Trophoblast cell (in vitro differentiated cells and primary cell): ENCODE measurements around the gene KANK3. TPM values are rescaled to one million over a fixed set of nuclear protein-coding genes. Genes with fewer than 3 reads are reported as not detected.

Experiments
- DNase-seq, 2 donors: peaks; one replicate each; pipeline ENCODE4 v3.0.0-alpha.2; 2016
- H2AFZ ChIP-seq: 2 replicates; pipeline ENCODE4 v1.6.1; 2013; ENCODE audit warnings: low read length, moderate library complexity, mild to moderate bottlenecking; ENCODE audit not compliant: insufficient read depth, poor library complexity
- H2AK5ac ChIP-seq: 2 replicates; pipeline ENCODE4 v1.6.1; 2013; ENCODE audit warnings: mild to moderate bottlenecking, low read length
- H2BK120ac ChIP-seq: 2 replicates; pipeline ENCODE4 v1.6.1; 2013; ENCODE audit warnings: low read length, mild to moderate bottlenecking, moderate library complexity; ENCODE audit not compliant: insufficient read depth, poor library complexity
- H2BK12ac ChIP-seq: 2 replicates; pipeline ENCODE4 v1.6.1; 2013; ENCODE audit warnings: mild to moderate bottlenecking, low read length, moderate library complexity
- H2BK5ac ChIP-seq: 2 replicates; pipeline ENCODE4 v1.6.1; 2013; ENCODE audit warnings: low read length, low read depth, moderate library complexity, mild to moderate bottlenecking; ENCODE audit not compliant: poor library complexity
- H3K14ac ChIP-seq: 2 replicates; pipeline ENCODE4 v1.6.1; 2013; ENCODE audit warnings: mild to moderate bottlenecking, low read length
- H3K18ac ChIP-seq: 2 replicates; pipeline ENCODE4 v1.6.1; 2013; ENCODE audit warnings: mild to moderate bottlenecking, low read length
- H3K23ac ChIP-seq: 2 replicates; pipeline ENCODE4 v1.6.1; 2013; ENCODE audit warnings: low read length
- H3K27ac ChIP-seq: 2 replicates; pipeline ENCODE4 v1.5.1; 2013; ENCODE audit warnings: low read depth, mild to moderate bottlenecking, inconsistent platforms, low read length, moderate library complexity
- H3K27me3 ChIP-seq: 2 replicates; pipeline ENCODE4 v1.6.1; 2013; ENCODE audit warnings: inconsistent platforms, mild to moderate bottlenecking, low read length, moderate library complexity; ENCODE audit not compliant: insufficient read depth
- H3K36me3 ChIP-seq, 2 experiments: 1 replicate in 1 of 2; 2 replicates in 1 of 2; pipeline ENCODE4 v1.6.1; 2013; ENCODE audit warnings: low read length in 2 of 2, mild to moderate bottlenecking in 2 of 2, moderate library complexity in 1 of 2; ENCODE audit not compliant: insufficient read depth in 2 of 2, control insufficient read depth in 1 of 2
- H3K4ac ChIP-seq: 2 replicates; pipeline ENCODE4 v1.6.1; 2013; ENCODE audit warnings: low read depth, mild to moderate bottlenecking, low read length, moderate library complexity
- H3K4me1 ChIP-seq, 2 experiments: 1 replicate in 1 of 2; 2 replicates in 1 of 2; pipeline ENCODE4 v1.6.1; 2013; ENCODE audit warnings: low read length in 2 of 2, mild to moderate bottlenecking in 2 of 2, moderate library complexity in 1 of 2; ENCODE audit not compliant: insufficient read depth in 2 of 2, control insufficient read depth in 1 of 2
- H3K4me2 ChIP-seq: 2 replicates; pipeline ENCODE4 v1.6.1; 2013; ENCODE audit warnings: inconsistent platforms, mild to moderate bottlenecking, low read length, moderate library complexity
- H3K4me3 ChIP-seq: 2 replicates; pipeline ENCODE4 v1.5.1; 2013; ENCODE audit warnings: mild to moderate bottlenecking, low read depth, low read length, inconsistent platforms
- H3K79me1 ChIP-seq: one replicate; pipeline ENCODE4 v1.6.1; 2013; ENCODE audit warnings: low read length
- H3K79me2 ChIP-seq: 2 replicates; pipeline ENCODE4 v1.6.1; 2013; ENCODE audit warnings: low read length, mild to moderate bottlenecking; ENCODE audit not compliant: control insufficient read depth, insufficient read depth, poor library complexity
- H3K9ac ChIP-seq: 2 replicates; pipeline ENCODE4 v1.6.1; 2013; ENCODE audit warnings: mild to moderate bottlenecking, low read length
- H3K9me3 ChIP-seq: 2 replicates; pipeline ENCODE4 v1.6.1; 2013; ENCODE audit warnings: low read depth, mild to moderate bottlenecking, control low read depth, inconsistent platforms, low read length; ENCODE audit not compliant: insufficient read depth
- H4K12ac ChIP-seq: 2 replicates; pipeline ENCODE4 v1.6.1; 2013; ENCODE audit warnings: low read depth, mild to moderate bottlenecking, low read length, moderate library complexity
- H4K8ac ChIP-seq: 2 replicates; pipeline ENCODE4 v1.6.1; 2013; ENCODE audit warnings: low read depth, mild to moderate bottlenecking, low read length, moderate library complexity
- H4K91ac ChIP-seq: one replicate; pipeline ENCODE4 v1.6.1; 2013; ENCODE audit warnings: low read depth, mild to moderate bottlenecking, low read length, moderate library complexity
- WGBS: extraction: QIAGEN DNeasy Blood & Tissue Kit; methylation state at CpG from one replicate; pipeline ENCODE4 v1.1.7; 2013; ENCODE audit warnings: missing lambda C conversion rate; ENCODE audit not compliant: insufficient read length, insufficient coverage; ENCODE audit errors: extremely low coverage; 5-methylcytosine and 5-hydroxymethylcytosine counted together
- polyA plus RNA-seq: library from polyadenylated mRNA; stranded (reverse); fragments of 200-250 nt; gene quantifications from 2 replicates; pipeline ENCODE4 v1.2.3, GENCODE V29; 2013

Gene KANK3
- 0.60 and 0.90 TPM in 2 replicates for polyA plus RNA-seq

DNA sequence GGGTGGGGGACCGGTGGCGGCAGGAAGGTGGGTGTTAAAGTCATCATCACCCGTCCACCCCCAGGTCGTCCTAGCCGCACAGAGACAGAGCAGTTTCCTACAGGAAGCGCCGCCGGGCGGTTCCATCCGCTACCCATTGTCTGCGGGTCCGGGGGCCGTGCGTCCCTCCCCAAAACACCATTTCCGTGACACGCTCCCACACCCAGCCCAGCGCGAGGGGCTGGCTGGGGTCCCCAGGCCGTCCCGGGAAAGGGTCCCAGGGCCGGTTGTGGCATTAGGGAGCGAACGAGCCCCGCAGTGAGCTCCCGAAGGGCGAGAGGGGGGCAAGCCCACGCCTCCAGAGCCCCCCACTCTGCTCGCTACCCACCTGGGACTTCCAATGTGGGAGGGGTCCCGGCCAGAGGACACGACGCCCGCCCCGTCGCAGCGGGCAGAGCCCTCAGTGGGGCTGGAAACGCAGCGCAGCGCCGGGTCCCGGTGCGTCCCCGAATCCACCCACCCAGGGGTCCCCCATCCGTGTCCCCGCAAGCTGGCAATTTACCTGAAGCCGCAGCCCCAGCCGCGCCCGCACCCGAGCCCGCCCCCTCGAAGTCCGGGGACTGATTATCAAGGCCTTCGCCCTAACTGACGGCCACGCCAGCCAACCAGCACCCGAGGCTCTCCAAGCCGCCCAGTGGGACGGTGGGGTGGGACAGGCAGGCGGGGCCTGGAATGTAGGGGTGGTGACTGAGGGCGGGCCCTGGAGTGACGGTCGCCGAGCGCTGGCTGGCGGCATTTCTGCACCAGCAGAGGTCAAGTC, at the start of gene KANK3:
Gene KANK3, minus strand, starts transcription at position 579 of the 799 bp plus-strand sequence. CDS start 5,434 bp downstream, outside the sequence.
- peaks cover 8% of the 10 kb centered on the region for H3K27me3 ChIP-seq
- peak within 1 kb of the TSS; percentile 54 for H2AFZ ChIP-seq
- H3K4me2 ChIP-seq, result peak within 1 kb of the TSS; percentile 63
- no peak within 1 kb of the TSS for H2BK5ac ChIP-seq
- no peaks in the 10 kb centered on the region for H3K9me3 ChIP-seq
- peaks cover 4 to 6% of the 10 kb centered on the region in 2 experiments for H3K4me1 ChIP-seq
- peak within 1 kb of the TSS; percentile 30 for H3K14ac ChIP-seq
- peak within 1 kb of the TSS; percentile 28 for H4K12ac ChIP-seq
- DNase-seq, result peak; percentile 71 to 83
- H3K18ac ChIP-seq, result peak within 1 kb of the TSS; percentile 20
- peaks cover 3% of the 10 kb centered on the region for H3K79me2 ChIP-seq
- H2AK5ac ChIP-seq, result no peak within 1 kb of the TSS
- H3K36me3 ChIP-seq, result no peaks in the 10 kb centered on the region
- peak within 1 kb of the TSS; percentile 59 for H4K8ac ChIP-seq
- H2BK120ac ChIP-seq, result no peak within 1 kb of the TSS
- peaks cover 3% of the 10 kb centered on the region for H3K79me1 ChIP-seq
- H3K23ac ChIP-seq, result no peak within 1 kb of the TSS
- H3K27ac ChIP-seq, result no peak within 1 kb of the TSS
- no peak within 1 kb of the TSS for H3K4ac ChIP-seq
- H2BK12ac ChIP-seq, result no peak within 1 kb of the TSS
- H3K9ac ChIP-seq, result peak within 1 kb of the TSS; percentile 17
- peak within 1 kb of the TSS; percentile 45 for H4K91ac ChIP-seq
- H3K4me3 ChIP-seq, result peak within 1 kb of the TSS; percentile 69
- WGBS, result no CpG with 5 or more reads among the region's 65 CpGs

DNA sequence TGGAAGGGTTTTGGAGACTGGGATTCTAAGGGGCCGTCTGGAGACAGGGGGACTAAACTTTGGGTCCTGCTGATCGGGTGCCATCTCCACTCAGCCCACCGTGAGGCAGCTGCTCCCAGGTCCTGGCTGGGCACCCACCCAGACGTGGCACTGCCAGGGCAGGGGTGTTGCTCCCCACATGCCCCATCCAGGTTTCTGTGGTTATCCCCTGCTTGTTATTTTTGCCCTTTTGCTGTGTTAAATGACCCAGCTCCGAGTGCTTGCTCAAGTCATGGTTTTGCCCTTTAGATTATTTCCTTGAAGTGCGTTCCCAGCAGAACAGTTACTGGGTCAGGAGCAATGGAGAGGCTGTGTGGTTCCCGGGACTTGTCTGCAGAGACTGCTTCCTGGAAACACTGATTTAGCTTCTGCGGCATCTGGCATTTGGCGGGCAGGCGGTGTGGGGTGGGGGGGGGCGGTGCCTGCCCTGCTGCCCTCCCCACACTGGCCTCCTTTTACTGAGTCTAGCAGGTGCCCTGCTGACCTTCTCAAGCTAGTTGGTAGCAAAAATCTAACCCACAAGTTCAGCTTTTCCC, 49.0 kb upstream of the KANK3 start:
- H2AFZ ChIP-seq, result no peak overlapping the region
- no peaks in the 10 kb centered on the region for H3K36me3 ChIP-seq
- H3K9ac ChIP-seq, result no peak overlapping the region

DNA sequence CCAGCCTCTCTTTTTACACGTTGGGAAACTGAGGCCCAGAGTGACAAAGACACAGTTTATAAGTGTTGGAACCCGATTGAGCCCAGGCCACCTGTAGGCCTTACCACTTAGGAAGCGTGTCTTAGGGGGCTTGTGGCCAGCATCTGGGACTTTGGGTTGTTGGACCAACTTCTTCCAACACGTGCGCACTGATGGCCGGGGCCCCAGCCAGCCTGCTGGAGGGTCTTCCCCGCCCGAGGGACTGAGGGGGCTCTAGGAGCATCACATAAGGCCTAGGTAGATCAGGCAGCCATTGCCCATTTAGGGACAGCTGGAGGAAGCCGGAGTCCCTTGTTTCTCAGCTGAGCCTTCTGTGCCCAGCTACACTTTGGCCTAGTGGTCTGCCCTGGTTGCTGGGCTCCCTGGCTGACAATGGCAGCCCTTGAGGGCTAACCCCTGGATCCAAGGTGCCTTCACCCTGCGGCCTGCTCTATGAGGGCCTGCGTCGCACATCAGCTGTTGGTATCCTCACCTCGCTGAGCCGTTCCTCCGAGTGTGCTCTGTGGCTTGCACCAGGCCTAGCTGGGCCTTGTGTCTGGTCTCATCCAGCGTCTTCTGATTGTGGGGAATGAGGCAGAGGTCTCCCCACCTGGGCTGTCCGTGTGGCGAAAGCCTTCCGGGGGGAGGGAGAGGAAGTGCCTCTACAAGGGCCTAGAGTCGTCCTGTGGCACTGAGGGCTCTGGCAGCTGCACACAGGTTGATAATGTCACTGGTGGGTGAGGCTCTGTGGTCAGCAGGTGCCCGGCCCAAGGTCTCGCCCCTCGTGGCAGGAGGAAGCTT, 48.3 kb upstream of the KANK3 start:
- no peak overlapping the region for H3K23ac ChIP-seq
- no peak overlapping the region for H3K14ac ChIP-seq
- no peak overlapping the region for H4K91ac ChIP-seq
- no peak overlapping the region for H2BK120ac ChIP-seq
- no peak overlapping the region for H4K8ac ChIP-seq
- H3K4me1 ChIP-seq, result peaks cover 7 to 9% of the 10 kb centered on the region in 2 experiments
- no peak overlapping the region for H2AK5ac ChIP-seq
- H3K79me1 ChIP-seq, result peaks cover 6% of the 10 kb centered on the region
- peak overlapping the region; percentile 22 for H3K4ac ChIP-seq
- no peak overlapping the region for H2AFZ ChIP-seq
- no peak overlapping the region for H2BK5ac ChIP-seq
- H3K9ac ChIP-seq, result no peak overlapping the region
- H3K36me3 ChIP-seq, result no peaks in the 10 kb centered on the region
- H3K27me3 ChIP-seq, result no peaks in the 10 kb centered on the region
- H2BK12ac ChIP-seq, result no peak overlapping the region
- peak overlapping the region; percentile 46 for H3K4me2 ChIP-seq
- H3K79me2 ChIP-seq, result peaks cover 16% of the 10 kb centered on the region
- no peak overlapping the region for H3K18ac ChIP-seq
- no peak for DNase-seq
- peak overlapping the region; percentile 16 for H3K4me3 ChIP-seq
- no CpG with 5 or more reads among the region's 23 CpGs for WGBS
- no peak overlapping the region for H4K12ac ChIP-seq
- H3K9me3 ChIP-seq, result peaks cover 2% of the 10 kb centered on the region
- no peak overlapping the region for H3K27ac ChIP-seq

More for the DNA sequence above, 49.0 kb upstream of the KANK3 start:
- H3K27me3 ChIP-seq, result no peaks in the 10 kb centered on the region
- no peak overlapping the region for H3K14ac ChIP-seq
- H3K18ac ChIP-seq, result no peak overlapping the region
- H3K4me2 ChIP-seq, result no peak overlapping the region
- no peak overlapping the region for H4K8ac ChIP-seq
- peaks cover 6% of the 10 kb centered on the region for H3K79me1 ChIP-seq
- no peak overlapping the region for H2AK5ac ChIP-seq
- no peak overlapping the region for H2BK120ac ChIP-seq
- peaks cover 9 to 12% of the 10 kb centered on the region in 2 experiments for H3K4me1 ChIP-seq
- peak in 1 of 2 donors; percentile 18 for DNase-seq
- no peak overlapping the region for H2BK12ac ChIP-seq
- no peaks in the 10 kb centered on the region for H3K9me3 ChIP-seq
- H3K27ac ChIP-seq, result no peak overlapping the region
- H3K4ac ChIP-seq, result peak overlapping the region; percentile 18
- no peak overlapping the region for H2BK5ac ChIP-seq
- H4K12ac ChIP-seq, result no peak overlapping the region
- no CpG with 5 or more reads among the region's 11 CpGs for WGBS
- no peak overlapping the region for H3K23ac ChIP-seq
- H3K4me3 ChIP-seq, result no peak overlapping the region
- H3K79me2 ChIP-seq, result peaks cover 18% of the 10 kb centered on the region
- no peak overlapping the region for H4K91ac ChIP-seq

DNA sequence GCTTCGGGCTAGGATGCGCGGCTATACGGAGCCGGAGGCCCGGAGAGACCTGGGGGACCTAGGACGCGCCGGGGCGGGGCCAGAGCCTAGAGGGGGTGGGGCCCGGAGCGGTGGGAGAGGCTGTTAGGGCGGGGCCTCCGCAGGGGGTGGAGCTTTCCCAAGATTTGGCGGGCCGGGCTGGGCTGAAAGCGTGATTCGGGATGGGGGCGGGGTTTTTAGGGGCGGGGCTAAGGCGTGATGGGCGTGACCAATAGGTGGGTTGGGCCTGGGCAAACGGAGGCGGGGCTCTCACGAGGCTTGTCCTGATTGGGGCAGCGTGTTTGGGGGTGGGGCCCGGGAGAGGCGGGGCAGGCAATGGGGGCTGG, 47.5 kb upstream of the KANK3 start:
- H3K18ac ChIP-seq, result peak overlapping the region; percentile 99
- peak overlapping the region; percentile 100 for H3K27ac ChIP-seq
- H2BK5ac ChIP-seq, result peak overlapping the region; percentile 100
- WGBS, result no CpG with 5 or more reads among the region's 28 CpGs
- H3K4ac ChIP-seq, result peak overlapping the region; percentile 99
- DNase-seq, result peak; percentile 94 to 95
- peak overlapping the region; percentile 100 for H4K8ac ChIP-seq
- peak overlapping the region; percentile 100 for H4K12ac ChIP-seq
- H2BK12ac ChIP-seq, result no peak overlapping the region
- H2AFZ ChIP-seq, result peak overlapping the region; percentile 96
- H3K79me2 ChIP-seq, result peaks cover 15% of the 10 kb centered on the region
- peak overlapping the region; percentile 100 for H3K14ac ChIP-seq
- H3K36me3 ChIP-seq, result peaks cover 0 to 1% of the 10 kb centered on the region in 2 experiments
- no peak overlapping the region for H3K23ac ChIP-seq
- H2BK120ac ChIP-seq, result peak overlapping the region; percentile 99
- H3K4me3 ChIP-seq, result peak overlapping the region; percentile 95
- H3K4me2 ChIP-seq, result peak overlapping the region; percentile 46
- peaks cover 9% of the 10 kb centered on the region for H3K79me1 ChIP-seq
- peaks cover 4% of the 10 kb centered on the region for H3K9me3 ChIP-seq
- H2AK5ac ChIP-seq, result peak overlapping the region; percentile 99
- H3K9ac ChIP-seq, result peak overlapping the region; percentile 99
- H4K91ac ChIP-seq, result peak overlapping the region; percentile 100
- peaks cover 10 to 14% of the 10 kb centered on the region in 2 experiments for H3K4me1 ChIP-seq
- no peaks in the 10 kb centered on the region for H3K27me3 ChIP-seq
